GM18867 (cell line): ENCODE measurements around the gene CDKAL1.
A peak's percentile ranks its signal among the peaks of the same experiment; 100 is the strongest.

ENCODE experiments used
- ATAC-seq: cut with Tn5 transposase; IDR thresholded peaks from one replicate; pipeline ENCODE4 v1.9.1; 2021; ENCODE audit warnings: mild to moderate bottlenecking, moderate library complexity; ENCODE audit not compliant: unreplicated experiment

Gene CDKAL1

GRCh38 chr6:20868397-20869096 lies 334.3 kb downstream of the CDKAL1 start:
- ATAC-seq = no peak

GRCh38 chr6:20870021-20870420 lies 335.8 kb downstream of the CDKAL1 start:
- ATAC-seq = no peak

- no peak for ATAC-seq
Observed at GRCh38 chr6:20870493-20870892, 336.2 kb downstream of the CDKAL1 start.

GRCh38 chr6:20873425-20874190 lies 339.4 kb downstream of the CDKAL1 start:
- ATAC-seq = no peak

GRCh38 chr6:20875369-20875963 lies 341.2 kb downstream of the CDKAL1 start:
- ATAC-seq = no peak

- ATAC-seq = no peak
Observed at GRCh38 chr6:20876036-20876435, 341.8 kb downstream of the CDKAL1 start.

- ATAC-seq = no peak
Observed at GRCh38 chr6:20876561-20876960, 342.3 kb downstream of the CDKAL1 start.

GRCh38 chr6:20877008-20877937 lies 343.0 kb downstream of the CDKAL1 start:
- ATAC-seq = peak; percentile 98

- no peak for ATAC-seq
Observed at GRCh38 chr6:20879121-20879520, 344.9 kb downstream of the CDKAL1 start.

- ATAC-seq = no peak
Observed at GRCh38 chr6:20879526-20879925, 345.3 kb downstream of the CDKAL1 start.

- no peak for ATAC-seq
Observed at GRCh38 chr6:20881365-20881764, 347.1 kb downstream of the CDKAL1 start.

- no peak for ATAC-seq
Observed at GRCh38 chr6:20882014-20882413, 347.8 kb downstream of the CDKAL1 start.

GRCh38 chr6:20885076-20885475 lies 350.8 kb downstream of the CDKAL1 start:
- no peak for ATAC-seq

GRCh38 chr6:20891161-20891560 lies 356.9 kb downstream of the CDKAL1 start:
- ATAC-seq = no peak

- no peak for ATAC-seq
Observed at GRCh38 chr6:20892365-20892764, 358.1 kb downstream of the CDKAL1 start.

- ATAC-seq = no peak
Observed at GRCh38 chr6:20893412-20893811, 359.2 kb downstream of the CDKAL1 start.

- ATAC-seq = peak; percentile 92
Observed at GRCh38 chr6:20900389-20901160, 366.3 kb downstream of the CDKAL1 start.

- no peak for ATAC-seq
Observed at GRCh38 chr6:20905377-20905776, 371.1 kb downstream of the CDKAL1 start.

- ATAC-seq = no peak
Observed at GRCh38 chr6:20906945-20907344, 372.7 kb downstream of the CDKAL1 start.

GRCh38 chr6:20907486-20908071 lies 373.3 kb downstream of the CDKAL1 start:
- no peak for ATAC-seq
